DND-41 (cell line): Measurements from ENCODE around the gene BTRC.

Experiments
- ATAC-seq: fragments of 200-7000 bp; cut with Tn5 transposase; 3 replicates; pipeline ENCODE4 v1.9.1; 2021; ENCODE audit warnings: low read depth; ENCODE audit not compliant: insufficient read depth
- DNase-seq: peaks from one replicate; pipeline ENCODE4 v3.0.0-alpha.2; 2020
- H2AFZ ChIP-seq: 2 replicates; pipeline ENCODE4 v1.6.0; 2012; ENCODE audit warnings: low read depth, low read length
- H3K27ac ChIP-seq: 2 replicates; pipeline ENCODE4 v1.5.1; 2012; ENCODE audit warnings: low read length, inconsistent platforms
- H3K27me3 ChIP-seq: fragments of 200-600 bp; sonication (generic); 2 replicates; pipeline ENCODE4 v1.6.0; 2012; ENCODE audit warnings: low read length, mild to moderate bottlenecking, inconsistent platforms; ENCODE audit not compliant: insufficient read depth, poor library complexity
- H3K36me3 ChIP-seq: 2 replicates; pipeline ENCODE4 v1.5.1; 2012; ENCODE audit warnings: low read length, inconsistent platforms; ENCODE audit not compliant: insufficient read depth
- H3K4me1 ChIP-seq: 2 replicates; pipeline ENCODE4 v1.5.1; 2012; ENCODE audit warnings: mild to moderate bottlenecking, low read length; ENCODE audit not compliant: insufficient read depth
- H3K4me2 ChIP-seq: 2 replicates; pipeline ENCODE4 v1.6.0; 2012; ENCODE audit warnings: mild to moderate bottlenecking, moderate library complexity, low read length, inconsistent platforms; ENCODE audit not compliant: insufficient read depth
- H3K4me3 ChIP-seq, 2 experiments: fragments of 200-600 bp in 1 of 2; shearing (Covaris generic) in 1 of 2; 2 replicates each; pipeline ENCODE4 v1.5.1; 2012 to 2016; ENCODE audit warnings: inconsistent platforms in 2 of 2, low read length in 2 of 2, mild to moderate bottlenecking in 2 of 2, low read depth in 1 of 2, moderate library complexity in 1 of 2
- H3K79me2 ChIP-seq: 2 replicates; pipeline ENCODE4 v1.6.0; 2012; ENCODE audit warnings: low read length, inconsistent platforms; ENCODE audit not compliant: insufficient read depth
- H3K9ac ChIP-seq: 2 replicates; pipeline ENCODE4 v1.6.0; 2012; ENCODE audit warnings: low read depth, mild to moderate bottlenecking, inconsistent platforms, low read length, moderate library complexity
- H3K9me3 ChIP-seq: 2 replicates; pipeline ENCODE4 v1.5.1; 2012; ENCODE audit warnings: low read length, moderate library complexity, mild to moderate bottlenecking, inconsistent platforms; ENCODE audit not compliant: insufficient read depth, severe bottlenecking
- H4K20me1 ChIP-seq: 2 replicates; pipeline ENCODE4 v1.6.0; 2012; ENCODE audit warnings: low read length; ENCODE audit not compliant: insufficient read depth
- EZH2 ChIP-seq: IDR thresholded peaks from 3 replicates; pipeline ENCODE4 v1.6.1; 2012; ENCODE audit warnings: borderline replicate concordance, low read depth, mild to moderate bottlenecking, moderate library complexity, low read length, inconsistent platforms; ENCODE audit not compliant: severe bottlenecking
- TF ChIP-seq, protein P1 (sequence below): IDR thresholded peaks from 2 replicates; pipeline ENCODE4 v1.5.1; 2012; ENCODE audit warnings: borderline replicate concordance, low read length, moderate library complexity, mild to moderate bottlenecking; ENCODE audit not compliant: poor library complexity, severe bottlenecking; ENCODE audit errors: extremely low read depth

The BTRC gene

GRCh38 chr10:101453791-101454718 is 100.1 kb downstream of the BTRC start:
- no peak overlapping the region for H2AFZ ChIP-seq
- ATAC-seq: no peak
- H3K79me2 ChIP-seq: no peaks in the 10 kb centered on the region

DNA sequence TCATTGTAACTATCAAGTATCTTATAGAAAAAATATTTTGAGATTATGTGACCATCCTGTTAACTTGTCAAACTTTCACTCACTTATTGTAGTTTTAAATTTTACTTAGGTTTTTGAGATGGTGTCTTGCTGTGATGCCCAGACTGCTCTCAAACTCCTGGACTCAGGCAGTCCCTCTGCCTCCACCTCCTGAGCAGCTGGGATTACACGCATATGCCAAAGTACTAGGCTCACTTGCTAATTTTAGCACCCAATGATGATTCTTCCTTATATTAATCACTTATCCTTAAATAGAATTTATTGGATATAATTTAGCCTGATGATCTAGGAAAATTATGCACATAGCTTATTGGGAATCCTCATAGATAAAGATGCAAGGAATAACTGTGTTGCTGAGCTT is 104.9 kb downstream of the BTRC start:
- H3K27me3 ChIP-seq: no peaks in the 10 kb centered on the region
- no peak overlapping the region for H3K27ac ChIP-seq
- H3K4me3 ChIP-seq: no peak overlapping the region
- no peak for DNase-seq
- ATAC-seq: no peak
- H3K4me1 ChIP-seq: no peaks in the 10 kb centered on the region
- peaks cover 2% of the 10 kb centered on the region; the same call in 1 of the 2 replicates for H4K20me1 ChIP-seq
- H3K4me2 ChIP-seq: no peak overlapping the region
- H3K36me3 ChIP-seq: no peaks in the 10 kb centered on the region
- H3K79me2 ChIP-seq: no peaks in the 10 kb centered on the region
- TF ChIP-seq, protein P1, sequence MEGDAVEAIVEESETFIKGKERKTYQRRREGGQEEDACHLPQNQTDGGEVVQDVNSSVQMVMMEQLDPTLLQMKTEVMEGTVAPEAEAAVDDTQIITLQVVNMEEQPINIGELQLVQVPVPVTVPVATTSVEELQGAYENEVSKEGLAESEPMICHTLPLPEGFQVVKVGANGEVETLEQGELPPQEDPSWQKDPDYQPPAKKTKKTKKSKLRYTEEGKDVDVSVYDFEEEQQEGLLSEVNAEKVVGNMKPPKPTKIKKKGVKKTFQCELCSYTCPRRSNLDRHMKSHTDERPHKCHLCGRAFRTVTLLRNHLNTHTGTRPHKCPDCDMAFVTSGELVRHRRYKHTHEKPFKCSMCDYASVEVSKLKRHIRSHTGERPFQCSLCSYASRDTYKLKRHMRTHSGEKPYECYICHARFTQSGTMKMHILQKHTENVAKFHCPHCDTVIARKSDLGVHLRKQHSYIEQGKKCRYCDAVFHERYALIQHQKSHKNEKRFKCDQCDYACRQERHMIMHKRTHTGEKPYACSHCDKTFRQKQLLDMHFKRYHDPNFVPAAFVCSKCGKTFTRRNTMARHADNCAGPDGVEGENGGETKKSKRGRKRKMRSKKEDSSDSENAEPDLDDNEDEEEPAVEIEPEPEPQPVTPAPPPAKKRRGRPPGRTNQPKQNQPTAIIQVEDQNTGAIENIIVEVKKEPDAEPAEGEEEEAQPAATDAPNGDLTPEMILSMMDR: no peak
- no peak for TF ChIP-seq EZH2
- no peaks in the 10 kb centered on the region for H3K9me3 ChIP-seq
- H3K9ac ChIP-seq: no peak overlapping the region
- no peak overlapping the region for H2AFZ ChIP-seq

More at GRCh38 chr10:101453791-101454718, 100.1 kb downstream of the BTRC start:
- Histone ChIP-seq H3K4me2 (no peak overlapping the region), H3K27me3 (no peaks in the 10 kb centered on the region), H4K20me1 (peaks cover 13% of the 10 kb centered on the region; the same call in 1 of the 2 replicates), H3K27ac (no peak overlapping the region), H3K9me3 (no peaks in the 10 kb centered on the region), H3K9ac (no peak overlapping the region), H3K4me1 (peaks cover 9% of the 10 kb centered on the region), H3K36me3 (no peaks in the 10 kb centered on the region), H3K4me3 (no peak overlapping the region)
- TF ChIP-seq EZH2: no peak
- TF ChIP-seq, protein P1: no peak
- no peak for DNase-seq

- H3K36me3 ChIP-seq: no peaks in the 10 kb centered on the region
- no peaks in the 10 kb centered on the region for H4K20me1 ChIP-seq
- no peak overlapping the region for H3K9ac ChIP-seq
- ATAC-seq: no peak
- H3K27me3 ChIP-seq: no peaks in the 10 kb centered on the region
- no peak overlapping the region for H3K4me2 ChIP-seq
- H3K27ac ChIP-seq: no peak overlapping the region
- H2AFZ ChIP-seq: no peak overlapping the region
- no peaks in the 10 kb centered on the region for H3K9me3 ChIP-seq
- H3K4me3 ChIP-seq: no peak overlapping the region
- no peaks in the 10 kb centered on the region; the same call in 1 of the 2 replicates for H3K4me1 ChIP-seq
- TF ChIP-seq EZH2: no peak
- TF ChIP-seq, protein P1: no peak
- no peaks in the 10 kb centered on the region for H3K79me2 ChIP-seq
- no peak for DNase-seq
Measured at GRCh38 chr10:101464082-101464481, 110.1 kb downstream of the BTRC start.
